HG03520 (cell line): ENCODE data around the gene PXDC1.

Experiments used
- ATAC-seq: cut with Tn5 transposase; IDR thresholded peaks from one replicate; pipeline ENCODE4 v1.9.1; 2021; ENCODE audit warnings: mild to moderate bottlenecking, moderate library complexity; ENCODE audit not compliant: unreplicated experiment

The PXDC1 gene, protein sequence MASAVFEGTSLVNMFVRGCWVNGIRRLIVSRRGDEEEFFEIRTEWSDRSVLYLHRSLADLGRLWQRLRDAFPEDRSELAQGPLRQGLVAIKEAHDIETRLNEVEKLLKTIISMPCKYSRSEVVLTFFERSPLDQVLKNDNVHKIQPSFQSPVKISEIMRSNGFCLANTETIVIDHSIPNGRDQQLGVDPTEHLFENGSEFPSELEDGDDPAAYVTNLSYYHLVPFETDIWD

GRCh38 chr6:3751077-3751729, at the start of gene PXDC1:
PXDC1 (minus strand) TSS chr6:3751713; CDS start chr6:3751531, 182 bp downstream.
- peak; percentile 16 for ATAC-seq

DNA sequence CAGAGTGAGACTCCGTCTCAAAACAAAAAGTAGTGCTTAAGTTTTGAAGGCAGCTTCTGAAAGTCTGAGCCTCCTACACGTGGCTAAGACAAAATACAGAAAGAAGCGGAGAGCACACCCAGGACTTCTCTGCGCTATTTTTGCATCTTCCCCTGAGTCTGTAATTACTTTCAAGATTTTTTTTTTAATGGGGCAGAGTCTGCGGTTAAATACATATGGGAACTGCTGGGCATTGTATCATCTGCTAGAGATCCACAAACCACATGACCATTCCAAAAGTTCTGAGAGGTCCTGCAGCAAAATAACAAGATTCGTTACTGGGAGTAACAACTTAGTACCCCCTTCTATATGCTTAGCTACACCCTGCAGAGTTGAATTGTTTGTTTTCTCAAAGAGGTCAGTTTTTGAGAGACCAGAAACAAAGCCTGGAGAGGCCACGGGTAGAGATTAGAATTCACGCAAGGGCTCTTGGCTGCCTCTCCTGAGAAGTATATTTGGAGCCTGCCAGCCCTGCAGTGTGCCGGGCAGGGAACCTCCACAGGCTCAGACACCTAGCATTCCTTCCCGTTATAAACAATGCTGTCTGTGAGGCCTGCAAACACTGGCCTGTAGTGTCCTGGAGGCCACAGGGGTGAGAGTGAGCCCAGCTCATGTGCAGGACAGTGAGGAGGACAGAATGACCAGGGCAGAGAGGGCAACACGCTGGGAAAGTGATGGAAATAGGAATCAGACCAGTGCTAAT, 49.5 kb upstream of the PXDC1 start:
- no peak for ATAC-seq

- ATAC-seq, result no peak
These were observed 48.2 kb upstream of the PXDC1 start for GRCh38 chr6:3799719-3800118.

GRCh38 chr6:3798055-3798919, 46.8 kb upstream of the PXDC1 start:
- no peak for ATAC-seq

DNA sequence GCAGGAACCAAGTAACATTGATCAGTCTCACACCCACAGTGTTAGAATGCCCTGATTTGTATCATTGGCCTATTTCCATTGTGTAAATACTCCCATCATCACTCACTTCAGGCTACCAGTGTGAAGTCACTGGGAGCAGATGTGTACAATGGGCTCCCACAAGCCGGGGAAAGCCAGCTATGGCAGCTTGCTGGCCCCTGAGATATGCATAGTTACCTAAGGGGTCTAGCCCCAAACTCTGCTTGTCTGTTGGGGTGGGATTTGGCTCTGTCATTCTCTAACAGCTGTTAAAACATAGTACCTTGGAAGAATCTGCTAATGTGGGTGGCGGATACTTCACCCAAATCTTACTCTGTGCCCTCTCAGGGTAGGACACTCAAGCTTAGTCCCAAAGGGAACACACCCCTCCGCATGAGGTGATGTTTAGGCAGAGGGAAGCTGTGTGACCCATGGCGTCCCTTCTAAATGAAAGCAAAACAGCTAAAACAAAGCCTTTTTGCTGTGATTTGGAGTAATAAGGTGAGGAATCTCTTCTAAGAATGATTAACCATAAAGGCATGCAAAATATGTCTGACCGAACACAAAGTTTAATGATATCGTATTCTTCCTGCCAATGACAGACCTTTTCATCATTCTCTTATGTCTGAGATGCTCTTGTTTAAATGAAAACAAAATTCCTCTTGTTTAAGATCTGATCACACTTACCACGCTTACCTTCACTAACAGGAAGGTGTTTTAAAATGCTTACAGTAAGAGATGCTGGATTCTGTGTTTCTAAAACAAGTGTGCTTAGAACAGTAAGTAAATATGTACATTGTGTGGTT, 45.9 kb upstream of the PXDC1 start:
- ATAC-seq, result no peak

- ATAC-seq, result no peak
These were observed 45.2 kb upstream of the PXDC1 start for GRCh38 chr6:3796719-3797041.

- ATAC-seq, result no peak
These were observed 44.6 kb upstream of the PXDC1 start for GRCh38 chr6:3795836-3796718.

- ATAC-seq, result peak; percentile 54
These were observed 42.6 kb upstream of the PXDC1 start for GRCh38 chr6:3794092-3794491.

DNA sequence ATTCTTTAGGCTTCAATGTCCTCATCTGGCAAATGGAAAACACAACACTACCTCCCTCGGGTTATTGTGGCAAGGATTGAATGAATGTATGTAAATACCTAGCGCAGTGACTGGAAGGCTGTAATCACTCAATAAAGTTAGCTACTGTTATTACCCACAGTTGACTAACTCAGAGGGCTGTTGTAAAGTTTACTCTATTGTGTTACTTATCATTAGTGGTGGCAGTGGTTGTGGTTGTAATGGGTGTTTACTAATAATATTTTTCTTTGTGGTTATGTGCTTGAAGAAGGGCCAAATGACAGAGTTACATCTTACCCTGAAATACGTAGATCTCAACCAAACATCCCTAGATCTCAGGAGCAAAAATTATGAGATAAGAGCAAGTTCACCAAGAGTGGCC, 42.0 kb upstream of the PXDC1 start:
- no peak for ATAC-seq

GRCh38 chr6:3791526-3792203, 40.2 kb upstream of the PXDC1 start:
- no peak for ATAC-seq

- no peak for ATAC-seq
These were observed 38.5 kb upstream of the PXDC1 start for GRCh38 chr6:3789896-3790558.

DNA sequence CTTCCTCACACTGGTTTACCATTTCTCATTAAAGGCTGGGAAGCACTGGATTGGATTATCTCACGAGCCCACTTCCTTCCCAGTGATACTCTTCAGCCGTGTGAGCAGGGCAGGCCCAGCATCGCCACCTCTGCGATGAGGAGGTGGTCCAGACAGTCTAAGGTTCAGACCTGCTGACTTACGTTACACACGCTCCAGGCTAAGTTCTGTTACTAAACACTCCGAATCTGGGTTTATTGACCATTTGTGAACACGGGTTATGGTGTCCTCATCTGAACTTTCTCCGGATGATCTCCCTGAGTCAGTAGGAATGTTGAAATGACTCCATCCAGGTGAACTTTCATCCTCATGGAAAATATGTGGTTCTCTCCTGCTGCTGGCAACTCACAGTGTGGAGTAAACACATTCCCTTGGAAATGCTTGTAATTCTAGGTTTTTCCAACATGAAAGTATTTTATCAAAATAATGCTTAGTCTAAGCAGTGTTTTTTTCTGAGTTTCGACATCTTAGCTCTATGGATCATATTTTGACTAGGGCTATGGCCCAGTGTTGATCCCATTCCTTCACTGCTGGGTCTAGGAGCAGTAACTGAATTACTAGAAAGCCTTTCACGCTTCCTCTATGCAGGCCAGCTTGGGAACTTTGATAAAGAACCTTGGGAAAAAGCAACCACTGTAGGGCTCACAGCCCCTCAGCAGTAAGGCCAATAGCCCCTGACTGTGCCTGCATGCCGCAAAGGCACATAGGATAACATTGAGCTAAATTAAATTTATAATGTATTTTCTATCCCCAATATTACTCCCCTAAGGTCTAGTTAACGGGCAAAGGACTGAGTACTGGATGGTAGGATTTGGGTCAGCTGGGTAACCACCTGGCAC, 37.7 kb upstream of the PXDC1 start:
- ATAC-seq, result no peak

DNA sequence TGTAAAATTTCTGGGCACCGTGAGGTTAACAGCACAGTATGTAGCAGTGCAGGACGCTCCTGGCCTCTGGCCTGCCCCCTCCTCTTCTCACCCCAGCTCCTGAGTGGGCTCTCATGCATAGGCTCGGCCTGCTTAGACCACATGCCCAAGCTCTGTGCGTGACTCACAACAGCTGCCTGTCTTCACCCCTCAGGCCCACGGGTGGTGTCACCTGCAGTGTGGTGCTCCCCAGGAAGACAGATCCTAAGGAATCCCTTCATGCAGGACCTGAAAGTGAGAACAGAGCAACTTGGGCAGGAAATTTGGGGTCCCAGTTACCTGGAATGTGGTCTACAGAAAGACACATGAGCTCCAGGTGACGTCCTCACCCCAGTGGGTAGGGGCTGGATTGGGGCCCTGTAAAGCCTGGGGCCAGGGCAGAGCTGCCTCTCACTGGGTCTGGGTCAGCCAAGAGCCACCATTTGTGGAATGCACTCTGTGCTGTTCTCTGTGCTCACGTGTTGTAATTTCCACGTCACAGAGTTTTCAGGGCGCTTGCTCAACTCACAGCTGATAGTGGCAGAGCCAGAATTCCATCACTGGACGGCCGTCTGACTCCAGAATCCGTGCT, 37.0 kb upstream of the PXDC1 start:
- ATAC-seq, result no peak

DNA sequence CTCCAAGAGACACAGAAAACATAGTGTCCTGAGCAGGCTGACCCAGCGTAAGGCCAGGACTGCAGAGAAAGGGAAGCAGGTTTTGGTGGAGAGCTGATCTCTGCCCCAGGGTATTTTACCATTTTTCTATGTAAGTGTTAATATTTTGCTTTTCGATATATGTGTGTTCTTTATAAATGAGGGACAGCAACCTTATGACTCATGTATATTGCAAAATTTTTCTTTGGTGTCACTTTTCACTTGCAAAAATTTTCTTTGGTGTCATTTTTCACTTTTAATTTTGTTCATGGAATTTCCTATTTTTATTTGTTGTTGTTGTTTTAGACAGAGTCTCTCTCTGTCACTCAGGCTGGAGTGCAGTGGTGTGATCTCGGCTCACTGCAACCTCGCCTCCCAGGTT, 34.6 kb upstream of the PXDC1 start:
- ATAC-seq, result no peak

- no peak for ATAC-seq
These were observed 34.2 kb upstream of the PXDC1 start for GRCh38 chr6:3785745-3786098.

DNA sequence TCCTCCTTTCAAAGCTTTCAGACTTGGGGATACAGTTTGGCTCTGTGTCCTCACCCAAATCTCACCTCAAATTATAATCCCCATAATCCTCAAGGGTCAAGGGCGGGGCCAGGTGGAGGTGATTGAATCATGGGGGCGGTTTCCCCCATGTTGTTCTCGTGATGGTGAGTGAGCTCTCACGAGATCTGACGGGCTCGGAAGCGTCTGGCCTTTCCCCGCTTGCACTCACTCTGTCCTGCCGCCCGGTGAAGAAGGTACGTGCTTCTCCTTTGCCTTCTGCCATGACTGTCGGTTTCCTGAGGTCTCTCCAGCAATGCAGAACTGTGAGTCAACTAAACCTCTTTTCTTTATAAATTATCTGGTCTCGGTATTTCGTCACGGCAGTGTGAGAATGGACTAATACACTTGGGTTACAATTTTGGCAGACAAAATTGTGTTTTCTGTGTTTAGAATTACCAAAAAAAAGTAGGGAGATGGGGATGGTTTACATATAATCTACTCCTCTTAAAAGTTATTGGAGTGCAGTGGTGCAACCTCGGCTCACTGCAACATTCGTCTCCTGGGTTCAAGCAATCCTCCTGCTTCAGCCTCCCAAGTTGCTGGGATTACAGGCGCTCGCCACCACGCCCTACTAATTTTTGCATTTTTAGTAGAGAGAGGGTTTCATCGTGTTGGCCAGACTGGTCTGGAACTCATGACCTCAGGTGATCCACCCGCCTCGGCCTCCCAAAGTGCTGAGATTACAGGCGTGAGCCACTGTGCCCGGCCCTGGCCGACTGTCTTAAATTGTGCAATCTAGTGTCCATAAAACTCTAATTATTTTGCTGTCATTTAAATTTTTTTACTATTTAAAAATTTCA, 33.6 kb upstream of the PXDC1 start:
- ATAC-seq, result no peak
